Aorta (tissue), 5 donors: Measurements from ENCODE around the gene AP4M1. TPM values are rescaled to one million over a fixed set of nuclear protein-coding genes. Genes with fewer than 3 reads are reported as not detected.

Experiments used
- ATAC-seq: fragments of 200-7000 bp; cut with Tn5 transposase; one replicate; pipeline ENCODE4 v1.9.1; 2022; ENCODE audit warnings: moderate library complexity; ENCODE audit not compliant: low FRiP score
- DNase-seq, 2 donors: peaks; one replicate each; pipeline ENCODE4 v3.0.0-alpha.2; 2020
- H3K27ac ChIP-seq, 2 donors: one replicate each; pipeline ENCODE4 v1.5.1; 2013; ENCODE audit warnings: low read length in 2 of 2, mild to moderate bottlenecking in 2 of 2, moderate library complexity in 2 of 2, control low read depth in 1 of 2, inconsistent platforms in 1 of 2, low read depth in 1 of 2
- H3K27me3 ChIP-seq, 2 donors: one replicate each; pipeline ENCODE4 v1.6.1; 2013; ENCODE audit warnings: control low read depth in 1 of 2, low read length in 1 of 2, mild to moderate bottlenecking in 1 of 2, moderate library complexity in 1 of 2; ENCODE audit not compliant: insufficient read depth in 2 of 2, control insufficient read depth in 1 of 2
- H3K36me3 ChIP-seq, 2 donors: one replicate each; pipeline ENCODE4 v1.6.1; 2013; ENCODE audit warnings: control low read depth in 1 of 2, low read length in 1 of 2, mild to moderate bottlenecking in 1 of 2; ENCODE audit not compliant: insufficient read depth in 2 of 2, control insufficient read depth in 1 of 2
- H3K4me1 ChIP-seq, 2 donors: one replicate each; pipeline ENCODE4 v1.6.1; 2013; ENCODE audit warnings: low read length in 2 of 2, control low read depth in 1 of 2, mild to moderate bottlenecking in 1 of 2, moderate library complexity in 1 of 2; ENCODE audit not compliant: insufficient read depth in 2 of 2, control insufficient read depth in 1 of 2
- H3K4me3 ChIP-seq, 2 donors: one replicate each; pipeline ENCODE4 v1.5.1; 2013; ENCODE audit warnings: low read length in 2 of 2, control low read depth in 1 of 2, mild to moderate bottlenecking in 1 of 2
- H3K9me3 ChIP-seq: one replicate; pipeline ENCODE4 v1.6.1; 2013; ENCODE audit warnings: mild to moderate bottlenecking, low read length; ENCODE audit not compliant: control insufficient read depth
- WGBS, 2 donors: extraction: QIAGEN DNeasy Blood & Tissue Kit; methylation state at CpG; one replicate each; pipeline ENCODE4 v1.1.7; 2013; 5-methylcytosine and 5-hydroxymethylcytosine counted together
- intact Hi-C, 2 donors: fragments of 100-400 bp; cut with DNase I; formaldehyde crosslinking; loops; one replicate each; pipeline versions ENCODE4 v1.14.2 to v1.15.0; 2022
- polyA plus RNA-seq, 2 donors: library from polyadenylated mRNA; stranded (reverse); fragments of 200-250 nt; gene quantifications; one replicate each; pipeline ENCODE4 v1.2.3, GENCODE V29; 2013
- total RNA-seq, 2 donors: library from RNA; stranded (reverse); fragmentation: NEBNext Ultra II Directional; extraction: Animal tissue kit (Norgen Biotek cat#: 25700); gene quantifications; one replicate each; pipeline ENCODE4 v1.2.1, GENCODE V29; 2021
- donor health status: healthy with polysubstance abuse.
- donor health status: Bipolar disorder and iron deficiency.
- donor health status: DM: no; HTN: no; CAD: no.
- donor health status: DM: no; HTN: no; CAD: no.
- donor health status: DM: yes; HTN: yes; CAD: no.

The AP4M1 gene
- total and polyA plus RNA-seq, 4 donors = 8.1 to 60.9 (median 17.7) TPM

DNA sequence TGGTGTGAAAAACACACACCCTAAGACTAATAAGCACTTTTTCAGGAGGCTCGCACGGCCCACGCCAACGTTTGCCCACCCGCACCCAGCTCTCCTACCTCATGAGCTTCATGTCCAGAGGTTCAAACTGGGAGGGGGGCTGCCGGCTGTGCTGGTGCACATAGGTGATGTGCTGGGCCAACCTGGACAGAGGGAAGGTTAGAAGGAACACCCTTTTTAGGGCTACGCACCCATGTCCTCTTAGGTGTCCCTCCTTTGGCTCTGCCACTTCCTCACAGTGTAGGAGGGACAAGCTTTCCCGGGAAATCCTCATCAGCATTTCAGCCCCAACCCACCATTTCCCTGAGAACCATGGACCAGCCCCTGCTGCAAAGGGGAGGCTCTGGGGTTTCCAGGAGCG is 6.2 kb upstream of the AP4M1 start:
- WGBS, 2 donors = 77 to 82% methylated on average over 9 of the region's 9 CpGs
- Histone ChIP-seq H3K27me3 (no peaks in the 10 kb centered on the region), H3K4me1 (no peaks in the 10 kb centered on the region), H3K4me3 (no peak overlapping the region), H3K27ac (no peak overlapping the region), H3K9me3 (no peaks in the 10 kb centered on the region), H3K36me3 (peaks cover 0 to 10% of the 10 kb centered on the region in 2 donors)
- ATAC-seq (no peak), DNase-seq (no peak)
- intact Hi-C loops = no loop called here

DNA sequence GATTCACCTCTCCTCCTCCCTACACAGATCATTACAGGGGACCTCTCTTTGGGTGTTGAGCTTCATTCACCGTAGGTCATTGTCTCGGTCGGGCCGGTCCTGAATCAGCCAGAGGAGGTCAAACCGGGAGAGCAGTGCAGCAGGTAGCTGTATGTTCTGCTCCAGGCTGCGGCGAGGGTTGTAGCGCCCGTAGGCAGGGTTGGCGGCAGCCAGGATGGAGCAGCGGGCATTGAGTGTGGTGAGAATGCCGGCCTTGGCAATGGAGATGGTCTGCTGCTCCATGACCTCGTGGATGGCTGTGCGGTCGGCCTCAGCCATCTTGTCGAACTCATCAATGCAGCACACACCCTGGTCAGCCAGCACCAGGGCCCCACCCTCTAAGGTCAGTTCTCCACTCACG is 5.7 kb upstream of the AP4M1 start:
- H3K36me3 ChIP-seq = peaks cover 0 to 10% of the 10 kb centered on the region in 2 donors
- WGBS, 2 donors = 91 to 94% methylated on average over 17 of the region's 17 CpGs

DNA sequence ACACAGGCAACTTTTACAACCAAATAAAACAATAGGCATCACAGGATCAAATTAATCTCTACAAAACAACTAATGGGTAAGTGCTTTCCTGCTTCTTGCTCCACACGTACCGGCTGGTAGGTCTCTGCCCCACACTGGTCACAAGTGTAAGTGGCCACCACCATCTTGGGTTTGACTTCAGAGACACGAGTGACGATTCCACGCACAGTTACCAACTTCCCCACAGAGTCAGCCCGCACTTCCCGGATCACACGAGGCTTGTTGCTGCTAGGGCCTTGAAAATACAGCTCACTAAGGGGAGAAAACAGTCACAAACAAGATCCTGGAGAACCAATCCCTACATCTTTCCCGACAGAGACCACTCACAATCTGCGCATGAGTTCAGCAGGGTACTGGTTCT is 2.5 kb upstream of the AP4M1 start:
- Histone ChIP-seq H3K36me3 (peaks cover 0 to 1% of the 10 kb centered on the region in 2 donors), H3K27ac (no peak overlapping the region), H3K9me3 (no peaks in the 10 kb centered on the region), H3K4me1 (no peaks in the 10 kb centered on the region), H3K27me3 (no peaks in the 10 kb centered on the region), H3K4me3 (no peak overlapping the region)
- WGBS, 2 donors = 82 to 83% methylated on average over 10 of the region's 10 CpGs
- ATAC-seq (no peak), DNase-seq (no peak)
- intact Hi-C loops = no loop called here

More for the DNA sequence above, 5.7 kb upstream of the AP4M1 start:
- intact Hi-C loops = no loop called here
- no peak overlapping the region for H3K27ac ChIP-seq
- H3K9me3 ChIP-seq = no peaks in the 10 kb centered on the region
- no peaks in the 10 kb centered on the region for H3K4me1 ChIP-seq
- ATAC-seq (no peak), DNase-seq (no peak)
- no peak overlapping the region for H3K4me3 ChIP-seq
- H3K27me3 ChIP-seq = no peaks in the 10 kb centered on the region

DNA sequence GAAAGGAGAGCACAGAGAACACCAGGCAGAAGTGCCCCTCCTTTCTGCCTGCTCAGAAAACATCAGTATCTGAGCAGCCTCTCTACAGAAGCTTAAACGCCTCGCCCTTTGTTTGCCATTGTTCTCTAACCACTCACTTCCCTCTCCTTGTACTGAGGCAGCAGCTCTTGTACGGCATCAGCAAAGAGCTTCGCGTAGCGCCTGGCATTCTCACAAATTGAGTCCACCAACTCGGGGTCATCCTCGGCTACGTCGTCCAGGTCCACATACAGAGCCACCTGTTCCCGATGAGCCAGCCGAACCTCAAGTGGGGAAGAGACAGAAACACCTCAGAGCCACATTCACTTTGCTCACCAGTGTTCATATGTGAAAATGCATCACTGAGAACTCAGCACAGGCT is 2.0 kb upstream of the AP4M1 start:
- Histone ChIP-seq H3K4me3 (peak overlapping the region in 1 of 2 donors; percentile 88), H3K27ac (no peak overlapping the region), H3K9me3 (no peaks in the 10 kb centered on the region), H3K36me3 (peaks cover 0 to 1% of the 10 kb centered on the region in 2 donors), H3K27me3 (no peaks in the 10 kb centered on the region), H3K4me1 (no peaks in the 10 kb centered on the region)
- ATAC-seq (no peak), DNase-seq (no peak)
- 75 to 79% methylated on average over 12 of the region's 12 CpGs for WGBS, 2 donors
- intact Hi-C loops = no loop called here

DNA sequence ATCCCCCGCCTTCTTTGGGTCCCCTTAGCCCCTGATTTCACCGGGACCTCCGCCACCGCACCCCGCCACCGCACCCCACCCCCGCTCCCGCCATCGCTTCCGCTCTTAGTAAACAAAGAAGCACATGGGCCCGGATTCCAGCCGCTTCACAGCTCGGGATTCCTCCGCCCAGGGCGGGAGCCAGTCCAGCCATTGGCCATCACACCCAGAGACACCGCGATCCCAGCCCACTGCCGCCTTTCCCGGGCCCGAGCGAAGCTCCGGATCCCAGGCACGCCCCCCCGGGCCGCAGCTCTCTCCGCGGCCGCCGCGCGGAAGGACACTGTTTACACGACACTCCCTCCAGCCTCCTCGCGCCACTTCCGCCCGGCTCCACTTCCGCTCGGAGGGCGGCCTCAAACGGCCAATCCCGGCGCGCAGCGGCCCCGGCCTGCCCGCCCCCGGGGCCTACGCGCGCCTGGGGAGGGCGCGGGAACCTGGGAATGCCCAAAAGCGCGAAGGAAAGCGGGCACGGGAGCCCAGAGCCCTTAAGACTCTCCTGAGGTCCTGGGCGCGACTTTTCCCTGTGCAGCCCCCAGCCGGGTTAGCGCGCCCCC is 925 bp upstream of the AP4M1 start:
- no peak overlapping the region for H3K27ac ChIP-seq
- no peaks in the 10 kb centered on the region for H3K9me3 ChIP-seq
- WGBS, 2 donors = 0% methylated on average over 55 to 61 of the region's 61 CpGs
- peak overlapping the region; percentile 81 to 88 for H3K4me3 ChIP-seq
- DNase-seq = peak; percentile 96 to 98
- H3K4me1 ChIP-seq = no peaks in the 10 kb centered on the region
- ATAC-seq = peak; percentile 96
- intact Hi-C loops = loop anchor here in 1 of 2 donors (1.0 to 2.0 kb wide), 3 partner anchors 18 to 51 kb away; partner anchors contain the start of genes CNPY4, MBLAC1, TAF6 and ZSCAN21
- peaks cover 0 to 1% of the 10 kb centered on the region in 2 donors for H3K36me3 ChIP-seq
- H3K27me3 ChIP-seq = no peaks in the 10 kb centered on the region

DNA sequence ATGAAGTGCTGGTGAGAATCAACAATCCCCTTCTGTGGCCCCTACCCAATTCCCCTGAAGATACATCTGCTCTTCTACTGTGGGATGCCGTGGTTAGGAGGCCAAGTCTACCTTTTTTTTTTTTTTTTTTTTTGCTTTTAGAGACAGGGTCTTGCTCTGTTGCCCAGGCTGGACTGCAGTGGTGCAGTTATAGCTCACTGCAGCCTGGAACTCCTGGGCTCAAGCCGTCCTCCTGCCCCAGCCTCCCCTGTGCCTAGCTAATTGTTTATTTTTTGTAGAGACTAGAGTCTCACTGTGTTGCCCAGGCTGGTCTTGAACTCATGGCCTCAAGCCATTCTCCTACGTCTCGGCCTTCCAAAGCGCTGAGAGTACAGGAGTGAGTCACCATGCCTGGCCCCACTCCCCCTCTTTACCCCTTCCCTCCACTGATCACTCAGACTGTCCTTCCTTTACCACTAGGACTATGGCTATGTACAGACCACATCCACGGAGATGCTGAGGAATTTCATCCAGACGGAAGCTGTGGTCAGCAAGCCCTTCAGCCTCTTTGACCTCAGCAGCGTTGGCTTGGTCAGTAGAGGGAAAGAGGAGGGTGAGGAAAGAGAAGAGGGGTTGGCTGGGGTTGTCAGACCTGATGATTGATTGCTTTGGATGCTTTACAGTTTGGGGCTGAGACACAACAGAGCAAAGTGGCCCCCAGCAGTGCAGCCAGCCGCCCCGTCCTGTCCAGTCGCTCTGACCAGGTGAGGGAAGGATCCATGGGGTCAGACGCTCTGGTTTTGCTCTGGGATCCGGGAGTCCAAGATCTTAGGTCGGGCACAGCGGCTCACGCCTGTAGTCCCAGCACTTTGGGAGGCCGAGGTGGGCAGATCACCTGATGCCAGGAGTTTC is 1.8 kb downstream of the AP4M1 start:
- ATAC-seq (no peak), DNase-seq (no peak)
- H3K4me3 ChIP-seq = no peak overlapping the region
- H3K27ac ChIP-seq = no peak overlapping the region
- H3K27me3 ChIP-seq = no peaks in the 10 kb centered on the region
- H3K9me3 ChIP-seq = no peaks in the 10 kb centered on the region
- peaks cover 0 to 5% of the 10 kb centered on the region in 2 donors for H3K36me3 ChIP-seq
- H3K4me1 ChIP-seq = no peaks in the 10 kb centered on the region
- intact Hi-C loops = no loop called here
- WGBS, 2 donors = 78 to 80% methylated on average over 16 to 17 of the region's 17 CpGs

DNA sequence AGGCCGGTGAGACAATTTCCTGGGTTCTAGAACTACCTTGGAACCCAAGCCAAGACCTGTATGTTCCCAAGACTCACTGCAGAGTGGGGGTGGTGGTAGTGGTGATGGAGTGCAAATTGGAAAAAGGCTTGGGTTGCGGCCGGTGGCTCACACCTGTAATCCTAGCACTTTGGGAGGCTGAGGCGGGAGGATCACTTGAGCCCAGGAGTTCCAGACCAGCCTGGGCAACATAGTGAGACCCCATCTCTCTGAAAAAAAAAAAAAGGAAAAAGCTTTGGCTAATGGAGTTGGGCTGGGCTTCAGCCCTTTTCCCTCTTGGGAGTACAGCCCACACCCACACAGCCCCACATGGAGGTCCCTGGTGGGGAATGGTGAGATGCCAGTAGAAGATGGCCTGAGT is 4.1 kb downstream of the AP4M1 start:
- Histone ChIP-seq H3K4me1 (no peaks in the 10 kb centered on the region), H3K9me3 (no peaks in the 10 kb centered on the region), H3K27me3 (no peaks in the 10 kb centered on the region), H3K27ac (no peak overlapping the region), H3K4me3 (no peak overlapping the region), H3K36me3 (peaks cover 0 to 7% of the 10 kb centered on the region in 2 donors)
- intact Hi-C loops = no loop called here
- 91 to 94% methylated on average over 4 of the region's 4 CpGs for WGBS, 2 donors
- DNase-seq (no peak), ATAC-seq (no peak)

DNA sequence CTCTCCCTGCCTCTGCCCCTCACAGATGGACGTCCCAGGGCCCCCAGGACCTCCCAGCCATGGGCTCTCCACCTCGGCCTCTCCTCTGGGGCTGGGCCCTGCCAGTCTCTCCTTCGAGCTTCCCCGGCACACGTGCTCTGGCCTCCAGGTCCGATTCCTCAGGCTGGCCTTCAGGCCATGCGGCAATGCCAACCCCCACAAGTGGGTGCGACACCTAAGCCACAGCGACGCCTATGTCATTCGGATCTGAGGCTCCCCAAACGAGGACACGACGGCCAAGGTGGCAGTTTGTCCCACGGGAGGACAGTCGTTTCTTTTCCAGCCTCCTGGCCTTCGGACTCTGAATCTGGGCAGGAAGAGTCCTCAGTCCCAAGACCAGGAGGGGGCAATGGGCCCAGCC is 5.2 kb downstream of the AP4M1 start:
- Histone ChIP-seq H3K36me3 (peaks cover 0 to 7% of the 10 kb centered on the region in 2 donors), H3K4me1 (no peaks in the 10 kb centered on the region), H3K27ac (no peak overlapping the region), H3K27me3 (no peaks in the 10 kb centered on the region), H3K9me3 (no peaks in the 10 kb centered on the region), H3K4me3 (no peak overlapping the region)
- intact Hi-C loops = no loop called here
- 72 to 76% methylated on average over 17 of the region's 17 CpGs for WGBS, 2 donors
- ATAC-seq = no peak
- no peak for DNase-seq
